ENCODE data around the gene KLF12. TPM values are rescaled to one million over a fixed set of nuclear protein-coding genes. Genes with fewer than 3 reads are reported as not detected.

KLF12 gene
- total RNA-seq, 4 donors from 2014 or later, result 4.1 to 17.7 (median 8.2) TPM

DNA sequence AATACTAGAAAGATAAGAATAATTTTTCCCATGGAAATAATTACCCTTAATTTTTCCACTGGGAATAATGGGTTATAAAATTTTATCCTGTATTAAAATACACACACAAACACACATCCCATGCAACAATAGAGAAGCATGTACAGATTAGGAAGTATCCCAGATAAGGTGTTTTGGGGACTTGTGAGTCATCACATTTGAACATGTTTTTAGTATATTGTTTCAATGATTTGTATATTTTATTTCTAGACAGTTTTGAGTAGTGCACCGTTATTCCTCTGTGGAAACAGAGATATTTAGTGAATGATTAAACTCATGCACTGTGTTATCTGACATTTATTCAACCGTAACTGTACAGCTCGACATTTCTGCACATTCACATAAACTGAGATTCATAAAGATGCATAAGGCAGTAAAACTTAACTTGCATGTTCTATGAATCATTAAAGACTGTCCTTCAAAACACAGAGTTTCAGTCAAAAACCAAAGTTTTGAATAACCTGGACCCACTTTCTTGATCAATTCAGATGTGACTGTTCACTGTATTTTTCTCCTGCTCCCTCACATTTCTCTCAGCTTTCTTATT, 30.1 kb downstream of the KLF12 start:
- TF ChIP-seq EP300 (IDR thresholded peaks at IDR 0.05; ENCODE audit: low read depth) (no peak), POLR2A (IDR thresholded peaks at IDR 0.05) (no peak), POLR2AphosphoS5 (IDR thresholded peaks at IDR 0.05) (no peak)
- TF ChIP-seq, protein P1, sequence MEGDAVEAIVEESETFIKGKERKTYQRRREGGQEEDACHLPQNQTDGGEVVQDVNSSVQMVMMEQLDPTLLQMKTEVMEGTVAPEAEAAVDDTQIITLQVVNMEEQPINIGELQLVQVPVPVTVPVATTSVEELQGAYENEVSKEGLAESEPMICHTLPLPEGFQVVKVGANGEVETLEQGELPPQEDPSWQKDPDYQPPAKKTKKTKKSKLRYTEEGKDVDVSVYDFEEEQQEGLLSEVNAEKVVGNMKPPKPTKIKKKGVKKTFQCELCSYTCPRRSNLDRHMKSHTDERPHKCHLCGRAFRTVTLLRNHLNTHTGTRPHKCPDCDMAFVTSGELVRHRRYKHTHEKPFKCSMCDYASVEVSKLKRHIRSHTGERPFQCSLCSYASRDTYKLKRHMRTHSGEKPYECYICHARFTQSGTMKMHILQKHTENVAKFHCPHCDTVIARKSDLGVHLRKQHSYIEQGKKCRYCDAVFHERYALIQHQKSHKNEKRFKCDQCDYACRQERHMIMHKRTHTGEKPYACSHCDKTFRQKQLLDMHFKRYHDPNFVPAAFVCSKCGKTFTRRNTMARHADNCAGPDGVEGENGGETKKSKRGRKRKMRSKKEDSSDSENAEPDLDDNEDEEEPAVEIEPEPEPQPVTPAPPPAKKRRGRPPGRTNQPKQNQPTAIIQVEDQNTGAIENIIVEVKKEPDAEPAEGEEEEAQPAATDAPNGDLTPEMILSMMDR (IDR thresholded peaks at IDR 0.05), result no peak
- intact Hi-C loops (cut with DNase I; ENCODE audit: low total_unique reads), result no loop called here

GRCh38 chr13:74103196-74103595, 31.0 kb downstream of the KLF12 start:
- 92 to 95% methylated on average over 2 to 6 of the region's 6 CpGs for WGBS, 2 donors (ENCODE audit: low coverage in 1 of 2)

More for the DNA sequence above, 30.1 kb downstream of the KLF12 start:
- no peaks in the 10 kb centered on the region for H3K9me3 ChIP-seq
- H3K36me3 ChIP-seq, result no peaks in the 10 kb centered on the region
- H3K27ac ChIP-seq, result no peak overlapping the region
- H3K27me3 ChIP-seq, result no peaks in the 10 kb centered on the region
- peaks cover under 1 to 14% (median 2%) of the 10 kb centered on the region in 4 donors for H3K4me1 ChIP-seq
- 21 to 52% methylated on average over 2 to 3 of the region's 3 CpGs for WGBS, 2 donors (ENCODE audit: low coverage in 1 of 2)
- in situ Hi-C loops (cut with MboI; ENCODE audit: low pct_ligation_motif_present in 1 of 4, low pct_unique_long_range_greater_than_20kb in 1 of 4, low sequenced_read_pairs in 3 of 4), result no loop called here
- no peak overlapping the region for H3K4me3 ChIP-seq
- DNase-seq, result no peak

GRCh38 chr13:74102691-74103090, 31.5 kb downstream of the KLF12 start:
- H3K27me3 ChIP-seq, result no peaks in the 10 kb centered on the region
- H3K4me3 ChIP-seq, result no peak overlapping the region
- 87 to 93% methylated on average over 1 of the region's 1 CpG for WGBS, 2 donors (ENCODE audit: low coverage in 1 of 2)
- H3K36me3 ChIP-seq, result no peaks in the 10 kb centered on the region
- in situ Hi-C loops (cut with MboI; ENCODE audit: low pct_ligation_motif_present in 1 of 4, low pct_unique_long_range_greater_than_20kb in 1 of 4, low sequenced_read_pairs in 3 of 4) (no loop called here), intact Hi-C loops (cut with DNase I; ENCODE audit: low total_unique reads) (no loop called here)
- H3K27ac ChIP-seq, result no peak overlapping the region
- H3K9me3 ChIP-seq, result no peaks in the 10 kb centered on the region
- no peak for DNase-seq
- TF ChIP-seq POLR2AphosphoS5 (IDR thresholded peaks at IDR 0.05) (no peak), POLR2A (IDR thresholded peaks at IDR 0.05) (no peak), EP300 (IDR thresholded peaks at IDR 0.05; ENCODE audit: low read depth) (no peak)
- TF ChIP-seq, protein P1 (IDR thresholded peaks at IDR 0.05), result no peak
- peaks cover 0 to 14% (median 2%) of the 10 kb centered on the region in 4 donors for H3K4me1 ChIP-seq

More at GRCh38 chr13:74103196-74103595, 31.0 kb downstream of the KLF12 start:
- in situ Hi-C loops (cut with MboI; ENCODE audit: low pct_ligation_motif_present in 1 of 4, low pct_unique_long_range_greater_than_20kb in 1 of 4, low sequenced_read_pairs in 3 of 4) (no loop called here), intact Hi-C loops (cut with DNase I; ENCODE audit: low total_unique reads) (no loop called here)
- Histone ChIP-seq H3K27me3 (no peaks in the 10 kb centered on the region), H3K9me3 (no peaks in the 10 kb centered on the region), H3K4me1 (peaks cover 0 to 14% (median 2%) of the 10 kb centered on the region in 4 donors), H3K4me3 (no peak overlapping the region), H3K27ac (no peak overlapping the region), H3K36me3 (no peaks in the 10 kb centered on the region)
- no peak for DNase-seq
- TF ChIP-seq POLR2A (IDR thresholded peaks at IDR 0.05) (no peak), EP300 (IDR thresholded peaks at IDR 0.05; ENCODE audit: low read depth) (no peak), POLR2AphosphoS5 (IDR thresholded peaks at IDR 0.05) (no peak)
- TF ChIP-seq, protein P1 (IDR thresholded peaks at IDR 0.05), result no peak

DNA sequence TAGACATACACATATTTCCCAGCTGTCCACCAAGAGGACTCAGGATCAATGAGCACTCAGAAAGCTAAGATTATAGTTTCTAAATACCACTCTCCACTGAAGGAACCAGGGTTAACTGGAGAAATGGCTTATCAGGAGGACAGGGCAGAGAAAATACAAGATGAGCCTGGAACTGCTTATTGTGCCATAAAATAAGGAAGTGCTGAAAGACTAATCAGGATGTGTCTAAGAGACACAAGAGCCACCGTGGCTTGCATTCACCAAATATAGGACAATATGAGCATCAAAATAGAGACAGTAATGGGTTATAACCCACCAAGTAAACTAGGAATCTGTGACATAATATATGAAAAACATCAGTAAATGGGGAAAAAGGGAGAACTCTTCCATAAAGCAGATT, 32.8 kb downstream of the KLF12 start:
- Histone ChIP-seq H3K4me3 (no peak overlapping the region), H3K27ac (no peak overlapping the region), H3K36me3 (no peaks in the 10 kb centered on the region), H3K9me3 (no peaks in the 10 kb centered on the region), H3K4me1 (peaks cover 0 to 14% (median 2%) of the 10 kb centered on the region in 4 donors), H3K27me3 (no peaks in the 10 kb centered on the region)
- in situ Hi-C loops (cut with MboI; ENCODE audit: low pct_ligation_motif_present in 1 of 4, low pct_unique_long_range_greater_than_20kb in 1 of 4, low sequenced_read_pairs in 3 of 4) (no loop called here), intact Hi-C loops (cut with DNase I; ENCODE audit: low total_unique reads) (no loop called here)
- 67 to 80% methylated on average over 1 of the region's 1 CpG for WGBS, 2 donors (ENCODE audit: low coverage in 1 of 2)
- TF ChIP-seq POLR2AphosphoS5 (IDR thresholded peaks at IDR 0.05), result no peak
- TF ChIP-seq EP300 (IDR thresholded peaks at IDR 0.05; ENCODE audit: low read depth), result no peak
- TF ChIP-seq, protein P1 (IDR thresholded peaks at IDR 0.05), result no peak
- no peak for TF ChIP-seq POLR2A (IDR thresholded peaks at IDR 0.05)
- no peak for DNase-seq

All from transverse colon (tissue), 4 donors.